ENCODE results near the gene HLF.

Gene HLF

DNA sequence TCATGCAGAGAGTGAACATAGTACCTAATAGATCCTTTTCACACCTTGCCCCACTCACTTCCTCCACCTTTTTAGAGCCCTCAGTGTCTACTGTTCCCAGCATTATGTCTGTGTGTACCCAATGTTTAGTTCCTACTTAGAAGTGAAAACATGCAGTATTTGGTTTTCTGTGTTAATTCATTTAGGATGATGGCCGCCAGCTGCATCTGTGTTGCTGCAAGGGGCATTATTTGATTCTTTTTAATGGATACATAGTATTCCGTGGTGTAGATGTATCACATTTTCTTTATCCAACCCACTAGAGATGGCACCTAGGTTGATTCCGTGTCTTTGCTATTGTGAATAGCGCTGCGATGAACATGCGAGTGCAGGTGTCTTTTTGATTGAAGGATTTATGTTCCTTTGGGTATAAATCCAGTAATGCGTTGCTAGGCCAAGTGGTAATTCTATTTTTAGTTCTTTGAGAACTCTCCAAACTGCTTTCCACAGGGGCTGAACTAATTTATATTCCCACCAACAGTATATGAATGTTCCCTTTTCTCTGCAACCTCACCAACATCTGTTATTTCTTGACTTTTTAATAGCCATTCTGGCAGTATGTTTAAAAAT is 47.1 kb downstream of the HLF start:
- no peak overlapping the region for H3K4me3 ChIP-seq
- H3K27ac ChIP-seq: no peak overlapping the region
- DNase-seq (ENCODE audit: low spot score): no peak
- TF ChIP-seq, protein P1, sequence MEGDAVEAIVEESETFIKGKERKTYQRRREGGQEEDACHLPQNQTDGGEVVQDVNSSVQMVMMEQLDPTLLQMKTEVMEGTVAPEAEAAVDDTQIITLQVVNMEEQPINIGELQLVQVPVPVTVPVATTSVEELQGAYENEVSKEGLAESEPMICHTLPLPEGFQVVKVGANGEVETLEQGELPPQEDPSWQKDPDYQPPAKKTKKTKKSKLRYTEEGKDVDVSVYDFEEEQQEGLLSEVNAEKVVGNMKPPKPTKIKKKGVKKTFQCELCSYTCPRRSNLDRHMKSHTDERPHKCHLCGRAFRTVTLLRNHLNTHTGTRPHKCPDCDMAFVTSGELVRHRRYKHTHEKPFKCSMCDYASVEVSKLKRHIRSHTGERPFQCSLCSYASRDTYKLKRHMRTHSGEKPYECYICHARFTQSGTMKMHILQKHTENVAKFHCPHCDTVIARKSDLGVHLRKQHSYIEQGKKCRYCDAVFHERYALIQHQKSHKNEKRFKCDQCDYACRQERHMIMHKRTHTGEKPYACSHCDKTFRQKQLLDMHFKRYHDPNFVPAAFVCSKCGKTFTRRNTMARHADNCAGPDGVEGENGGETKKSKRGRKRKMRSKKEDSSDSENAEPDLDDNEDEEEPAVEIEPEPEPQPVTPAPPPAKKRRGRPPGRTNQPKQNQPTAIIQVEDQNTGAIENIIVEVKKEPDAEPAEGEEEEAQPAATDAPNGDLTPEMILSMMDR (IDR thresholded peaks at IDR 0.05): no peak

DNA sequence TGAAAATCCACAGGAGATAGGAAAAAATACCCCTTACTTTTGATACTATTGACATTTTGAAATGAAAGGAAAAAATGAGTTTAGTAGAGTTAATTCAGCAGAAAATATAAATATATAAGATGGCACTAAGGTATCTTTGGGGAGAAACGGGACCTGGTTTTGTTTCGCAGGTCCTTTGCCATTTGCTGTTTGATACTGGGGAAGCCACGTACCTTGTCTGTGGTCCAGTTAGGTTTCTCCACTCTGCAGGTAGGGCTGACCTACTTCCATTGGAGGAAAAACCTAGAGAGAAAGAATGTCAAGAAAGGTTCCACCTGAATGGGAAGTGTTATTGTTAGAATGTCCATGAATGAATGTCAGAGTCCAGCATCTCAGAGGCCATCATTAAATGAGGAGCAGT is 48.1 kb downstream of the HLF start:
- H3K4me3 ChIP-seq: no peak overlapping the region
- no peak for DNase-seq (ENCODE audit: low spot score)
- TF ChIP-seq, protein P1 (IDR thresholded peaks at IDR 0.05): no peak
- H3K27ac ChIP-seq: no peak overlapping the region

DNA sequence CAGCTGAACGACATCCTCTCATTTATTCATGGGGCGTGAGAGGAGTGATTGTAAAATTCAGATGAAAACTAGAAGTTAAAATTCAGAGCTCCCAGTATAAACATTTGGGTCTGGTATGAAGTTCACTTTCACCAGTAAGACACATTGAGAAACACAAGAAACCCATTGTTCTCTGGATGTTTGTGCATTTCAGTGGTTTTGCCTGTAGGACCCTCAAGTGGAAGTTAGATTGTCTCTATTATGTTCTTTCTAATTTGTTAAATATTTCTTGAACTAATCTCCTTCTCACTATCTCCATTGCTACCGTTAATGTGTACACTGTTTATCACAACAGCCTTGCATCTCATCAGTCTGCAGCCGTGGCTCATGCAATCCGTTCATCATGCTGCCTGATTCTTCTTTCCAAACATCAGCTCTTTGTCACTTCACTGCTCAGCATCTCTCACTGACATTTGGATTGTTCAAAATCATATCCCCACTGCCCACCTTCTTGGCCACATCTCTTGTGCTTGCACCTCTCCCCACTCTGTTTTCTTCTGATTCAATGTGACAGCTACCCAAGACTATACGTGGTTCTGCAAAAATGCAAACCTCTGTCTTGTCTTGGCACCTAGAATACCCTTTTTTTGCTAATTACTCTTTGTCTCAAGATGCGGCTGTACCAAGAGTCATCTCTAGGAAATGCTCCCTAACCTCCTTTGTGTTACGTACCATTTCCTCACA is 49.5 kb downstream of the HLF start:
- no peak overlapping the region for H3K27ac ChIP-seq
- DNase-seq (ENCODE audit: low spot score): no peak
- TF ChIP-seq, protein P1 (IDR thresholded peaks at IDR 0.05): no peak
- no peak overlapping the region for H3K4me3 ChIP-seq

DNA sequence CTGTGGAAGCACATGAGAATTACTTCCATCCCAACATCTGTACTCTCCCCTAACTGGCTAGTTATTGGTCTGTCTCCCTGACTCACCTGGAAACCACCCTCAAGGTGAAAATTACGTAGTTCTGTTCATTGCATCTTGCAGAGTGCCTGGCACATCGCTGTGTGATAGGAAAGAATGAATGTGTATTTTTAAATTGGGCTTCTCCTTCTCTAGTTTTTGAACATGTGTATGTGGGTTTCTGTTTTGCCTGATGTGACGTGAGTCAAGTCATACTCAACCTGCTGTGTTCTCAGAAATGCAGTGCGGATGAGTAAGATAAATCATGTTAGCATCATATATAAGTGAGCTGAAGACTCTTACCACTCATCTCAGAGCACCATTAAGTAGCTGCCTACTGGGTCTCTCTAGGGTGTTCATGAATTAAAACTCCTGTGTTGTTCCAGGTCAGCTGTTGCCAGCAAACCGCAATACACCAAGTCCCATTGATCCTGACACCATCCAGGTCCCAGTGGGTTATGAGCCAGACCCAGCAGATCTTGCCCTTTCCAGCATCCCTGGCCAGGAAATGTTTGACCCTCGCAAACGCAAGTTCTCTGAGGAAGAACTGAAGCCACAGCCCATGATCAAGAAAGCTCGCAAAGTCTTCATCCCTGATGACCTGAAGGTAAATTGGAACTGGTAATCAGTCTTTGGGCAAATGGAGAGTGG is 50.2 kb downstream of the HLF start:
- TF ChIP-seq, protein P1 (IDR thresholded peaks at IDR 0.05): no peak
- Histone ChIP-seq H3K27ac (no peak overlapping the region), H3K4me3 (no peak overlapping the region)
- no peak for DNase-seq (ENCODE audit: low spot score)

DNA sequence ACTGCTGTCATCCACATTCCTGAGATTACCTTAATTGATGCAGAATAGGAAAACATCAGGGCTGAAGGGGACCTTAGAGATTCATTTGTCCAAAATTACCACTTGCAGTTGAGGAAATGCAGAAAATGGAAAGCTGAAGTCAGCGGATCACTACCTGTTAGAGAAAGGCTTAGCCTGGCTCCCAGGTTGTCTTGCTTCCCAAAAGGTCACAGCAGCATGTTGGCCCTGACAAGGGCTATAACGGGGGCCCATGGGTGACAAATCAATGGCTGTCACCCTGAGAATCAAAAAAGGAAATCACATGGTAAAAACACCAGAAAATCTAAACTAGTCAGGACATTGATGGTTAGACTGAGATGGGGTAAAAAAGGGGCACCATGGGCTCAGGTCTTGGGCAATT is 51.7 kb downstream of the HLF start:
- Histone ChIP-seq H3K4me3 (no peak overlapping the region), H3K27ac (no peak overlapping the region)
- TF ChIP-seq, protein P1 (IDR thresholded peaks at IDR 0.05): no peak
- no peak for DNase-seq (ENCODE audit: low spot score)

DNA sequence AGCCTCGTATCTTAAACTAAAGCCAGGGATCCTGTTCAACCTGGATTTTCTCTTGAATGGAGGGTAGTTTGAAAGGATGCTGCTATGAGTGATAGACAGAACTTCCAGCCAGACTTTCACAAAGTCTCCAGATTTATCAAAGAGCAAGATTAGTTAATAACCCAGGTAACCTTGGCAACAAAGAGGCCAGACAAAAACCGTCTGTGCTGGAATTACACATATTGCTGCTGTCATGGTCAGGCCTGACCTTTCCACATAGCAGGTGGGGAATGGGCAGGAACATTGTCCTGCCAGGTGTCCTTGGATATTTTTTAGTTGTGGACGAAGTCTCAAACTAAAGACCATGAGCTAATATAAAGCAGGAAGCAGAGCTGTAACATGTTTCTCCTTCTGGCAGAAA is 52.5 kb downstream of the HLF start:
- Histone ChIP-seq H3K27ac (no peak overlapping the region), H3K4me3 (no peak overlapping the region)
- no peak for DNase-seq (ENCODE audit: low spot score)
- TF ChIP-seq, protein P1 (IDR thresholded peaks at IDR 0.05): no peak
